Pancreas (tissue), 10 donors: ENCODE results near the gene ROS1. TPM values are rescaled to one million over a fixed set of nuclear protein-coding genes. Genes with fewer than 3 reads are reported as not detected.

ENCODE experiments used
- ATAC-seq, 4 donors: fragments of 200-7000 bp; cut with Tn5 transposase; one replicate each; pipeline versions ENCODE4 v1.8.0 to v1.9.1; 2020; ENCODE audit warnings: mild to moderate bottlenecking in 4 of 4, moderate library complexity in 4 of 4
- DNase-seq, 6 donors: peaks; one replicate each; pipeline ENCODE4 v3.0.0-alpha.2; 2020
- FAIRE-seq: peaks from 2 replicates; lab custom pipeline; 2012; peaks lifted over from hg19 to GRCh38; lab: Jason Lieb, UNC
- H3K27ac ChIP-seq, 4 donors: fragments of 200-600 bp; sonication (generic); 1 replicate in 3 of 4; 2 replicates in 1 of 4; pipeline versions ENCODE4 v1.5.0 to v1.8.0; 2020
- H3K27me3 ChIP-seq, 4 donors: fragments of 200-600 bp; one replicate each; pipeline ENCODE4 v1.8.0; 2021
- H3K36me3 ChIP-seq, 3 donors: fragments of 200-600 bp; sonication (generic) in 1 of 3; one replicate each; pipeline versions ENCODE4 v1.5.0 to v1.8.0; 2020 to 2021
- H3K4me1 ChIP-seq, 3 donors: fragments of 200-600 bp; one replicate each; pipeline ENCODE4 v1.8.0; 2021
- H3K4me3 ChIP-seq, 4 donors: fragments of 200-600 bp; sonication (generic) in 2 of 4; one replicate each; pipeline versions ENCODE4 v1.5.0 to v1.8.0; 2020 to 2021
- H3K9me3 ChIP-seq, 4 donors: fragments of 200-600 bp; one replicate each; pipeline ENCODE4 v1.8.0; 2021
- CTCF ChIP-seq, 4 donors: fragments of 200-600 bp; sonication (generic) in 3 of 4; IDR thresholded peaks; one replicate each; pipeline versions ENCODE4 v1.5.0 to v1.8.0; 2021; ENCODE audit warnings: antibody characterized with exemption in 4 of 4
- WGBS, 2 donors: extraction: QIAGEN DNeasy Blood & Tissue Kit; methylation state at CpG; one replicate each; pipeline ENCODE4 v1.1.7; 2013; 5-methylcytosine and 5-hydroxymethylcytosine counted together
- intact Hi-C, 3 donors: fragments of 100-400 bp; cut with DNase I; formaldehyde crosslinking; loops; one replicate each; pipeline versions ENCODE4 v1.11.1 to v1.14.2; 2022
- polyA plus RNA-seq, 2 donors: library from polyadenylated mRNA; stranded (reverse); fragments of 200-250 nt; gene quantifications; one replicate each; pipeline ENCODE4 v1.2.3, GENCODE V29; 2013
- total RNA-seq, 6 donors: library from RNA; stranded (reverse); fragmentation: NEBNext Ultra II Directional in 4 of 6; extraction: Animal tissue kit (Norgen Biotek cat#: 25700) in 4 of 6; gene quantifications; one replicate each; pipeline versions ENCODE4 v1.2.1 to v1.2.4, GENCODE V29; 2021 to 2023
- donor health status: healthy with polysubstance abuse.
- donor health status: DM: no; HTN: no; CAD: no; lungs with moderate emphysema.
- donor health status: DM: no; HTN: no; CAD: no.
- donor health status: control.
- donor health status: control.
- donor health status: Bipolar disorder and iron deficiency.
- donor health status: DM: yes; HTN: yes; CAD: no.
- donor health status: DM: no; HTN: no; CAD: no.
- donor health status: DM: no; HTN: no; CAD: no.
- donor health status: DM: yes; HTN: yes; CAD: no.

The ROS1 gene
- total and polyA plus RNA-seq, 8 donors: 0.02 to 0.09 (median 0.04) TPM; not detected in 2

DNA sequence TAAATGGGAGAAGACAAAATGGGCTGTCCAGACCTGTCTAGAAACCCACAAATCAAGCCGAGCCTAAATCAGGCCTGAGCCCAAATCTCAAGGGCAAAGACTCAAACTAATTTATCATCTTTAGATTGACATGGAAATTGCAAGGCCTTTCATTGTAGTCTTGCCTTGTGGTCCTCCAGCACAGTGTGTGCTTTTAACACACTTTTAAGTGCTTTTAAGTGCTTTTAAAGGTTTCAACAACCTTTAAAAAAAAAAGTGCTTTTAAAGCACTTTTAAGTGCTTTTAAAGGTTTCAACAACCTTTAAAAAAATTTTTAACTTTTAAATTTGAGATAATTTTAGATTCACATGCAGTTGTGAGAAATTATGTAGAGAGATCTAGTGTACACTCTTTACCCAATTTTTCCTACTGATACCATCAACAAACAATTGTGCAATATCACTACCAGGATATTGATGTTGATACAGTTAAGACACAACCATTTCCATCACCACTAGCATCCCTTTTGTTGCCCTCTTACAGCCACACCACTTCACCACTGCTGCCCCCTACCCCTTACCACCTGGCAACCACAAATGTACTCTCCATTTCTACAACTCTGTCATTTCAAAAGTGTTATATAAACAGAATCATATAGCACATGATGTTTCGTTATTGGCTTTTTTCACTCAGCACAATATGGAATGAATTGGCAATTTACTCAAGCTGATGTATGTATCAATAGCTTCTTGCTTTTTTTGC lies 33.6 kb upstream of the ROS1 start:
- no peak overlapping the region for H3K4me3 ChIP-seq
- no peaks in the 10 kb centered on the region for H3K36me3 ChIP-seq
- WGBS, 2 donors: 59 to 66% methylated on average over 2 of the region's 2 CpGs
- H3K27me3 ChIP-seq: no peaks in the 10 kb centered on the region
- intact Hi-C loops: no loop called here
- H3K27ac ChIP-seq: no peak overlapping the region
- FAIRE-seq (no peak), ATAC-seq (no peak), DNase-seq (no peak)
- TF ChIP-seq CTCF (IDR thresholded peaks at IDR 0.05): no peak
- no peaks in the 10 kb centered on the region for H3K4me1 ChIP-seq
- no peaks in the 10 kb centered on the region for H3K9me3 ChIP-seq

- FAIRE-seq: no peak
- no peak for ATAC-seq
- Histone ChIP-seq H3K9me3 (no peaks in the 10 kb centered on the region), H3K36me3 (no peaks in the 10 kb centered on the region), H3K27me3 (no peaks in the 10 kb centered on the region), H3K27ac (no peak overlapping the region), H3K4me1 (no peaks in the 10 kb centered on the region), H3K4me3 (no peak overlapping the region)
- intact Hi-C loops: no loop called here
- TF ChIP-seq CTCF (IDR thresholded peaks at IDR 0.05): no peak
- DNase-seq: no peak
- 42 to 50% methylated on average over 5 of the region's 5 CpGs for WGBS, 2 donors
These were observed 31.3 kb upstream of the ROS1 start for GRCh38 chr6:117456998-117457397.

- H3K4me1 ChIP-seq: no peaks in the 10 kb centered on the region
- TF ChIP-seq CTCF (IDR thresholded peaks at IDR 0.05): no peak
- no peaks in the 10 kb centered on the region for H3K9me3 ChIP-seq
- FAIRE-seq (peak; percentile 9), ATAC-seq (no peak), DNase-seq (no peak)
- no peak overlapping the region for H3K4me3 ChIP-seq
- no peaks in the 10 kb centered on the region for H3K27me3 ChIP-seq
- no peak overlapping the region for H3K27ac ChIP-seq
- no peaks in the 10 kb centered on the region for H3K36me3 ChIP-seq
- WGBS, 2 donors: 84% methylated on average over 1 of the region's 1 CpG
- intact Hi-C loops: no loop called here
These were observed 30.5 kb upstream of the ROS1 start for GRCh38 chr6:117456250-117456649.

- no peak for ATAC-seq
- Histone ChIP-seq H3K9me3 (no peaks in the 10 kb centered on the region), H3K4me1 (peaks cover 0 to 4% (median 0%) of the 10 kb centered on the region in 3 donors), H3K27me3 (no peaks in the 10 kb centered on the region), H3K4me3 (no peak overlapping the region), H3K27ac (no peak overlapping the region), H3K36me3 (no peaks in the 10 kb centered on the region)
- TF ChIP-seq CTCF (IDR thresholded peaks at IDR 0.05): no peak
- DNase-seq: no peak
- FAIRE-seq: no peak
- intact Hi-C loops: loop anchor here in 1 of 3 donors (5.0 kb wide), 1 partner anchor 106 kb away; no protein-coding TSS in a partner anchor
- 56 to 61% methylated on average over 5 of the region's 5 CpGs for WGBS, 2 donors
These were observed 25.9 kb upstream of the ROS1 start for GRCh38 chr6:117451671-117452070.
